AG04450 (cell line): Measurements from ENCODE around the gene GPR183. TPM values are rescaled to one million over a fixed set of nuclear protein-coding genes. Genes with fewer than 3 reads are reported as not detected.

ENCODE experiments used
- CTCF ChIA-PET: fragments of 300-600, 350-600 bp; formaldehyde crosslinking; extraction: SDS; loops from one replicate; lab custom pipeline; 2022; ENCODE audit warnings: antibody characterized with exemption, inconsistent platforms; lab: Charles Lee
- POLR2A ChIA-PET: fragments of 350-600 bp; formaldehyde crosslinking; extraction: SDS; loops from one replicate; lab custom pipeline; 2021; ENCODE audit warnings: antibody characterized with exemption, inconsistent platforms; lab: Yijun Ruan, JAX
- DNase-seq: peaks from one replicate; pipeline ENCODE4 v3.0.0-alpha.2; 2011; ENCODE audit warnings: low read depth, low spot score
- H3K27ac ChIP-seq: one replicate; pipeline ENCODE4 v1.5.1; 2012; ENCODE audit warnings: low read depth, low read length, control low read depth
- H3K27me3 ChIP-seq: one replicate; pipeline ENCODE4 v1.6.0; 2012; ENCODE audit warnings: low read length; ENCODE audit not compliant: control insufficient read depth, insufficient read depth
- H3K4me3 ChIP-seq: 2 replicates; pipeline ENCODE4 v1.5.1; 2011; ENCODE audit warnings: mild to moderate bottlenecking, low read depth, low read length, control low read depth
- H3K9me3 ChIP-seq: 2 replicates; pipeline ENCODE4 v1.5.1; 2012; ENCODE audit warnings: low read length; ENCODE audit not compliant: control insufficient read depth, insufficient read depth
- CTCF ChIP-seq: IDR thresholded peaks from 2 replicates; pipeline ENCODE4 v1.5.1; 2011; ENCODE audit warnings: low read depth, low read length, control low read depth, inconsistent platforms
- polyA plus RNA-seq: library from polyadenylated mRNA; depleted of rRNA; stranded (reverse); fragments of >200 nt; gene quantifications from 2 replicates; pipeline ENCODE4 v1.2.3, GENCODE V29; 2011

The GPR183 gene
- polyA plus RNA-seq, 1 experiment, result 0.06 TPM

DNA sequence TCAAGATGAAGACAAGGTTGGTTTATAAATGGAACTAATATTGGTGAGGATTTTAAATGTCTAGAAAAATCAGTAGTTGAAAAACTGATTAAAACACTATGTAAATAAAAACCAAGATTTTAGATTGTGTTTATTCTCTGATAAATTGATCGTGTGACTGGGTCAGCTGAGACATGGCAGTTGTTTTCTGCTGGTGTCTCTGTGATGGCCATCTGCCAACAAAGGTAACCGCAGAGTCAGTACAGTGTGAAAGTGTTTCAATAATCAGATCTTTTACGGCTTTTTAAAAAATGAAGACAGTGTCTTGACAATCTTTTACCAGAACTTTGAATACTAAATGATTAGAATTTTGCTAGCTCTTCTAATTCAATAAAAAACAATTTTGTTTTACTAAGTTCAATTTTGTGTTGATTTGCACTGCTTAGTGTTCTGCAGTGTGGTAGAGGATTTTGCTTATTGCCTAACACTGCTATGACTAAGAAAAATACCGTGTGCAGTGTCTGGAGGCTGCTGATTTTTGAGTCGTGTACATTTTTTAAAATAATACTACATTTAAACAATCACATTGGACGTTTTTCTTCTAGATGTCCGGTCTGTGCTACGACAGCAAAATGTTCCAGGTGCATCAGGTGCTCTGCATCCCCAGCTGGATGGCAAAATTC, 32.7 kb upstream of the GPR183 start:
- ChIA-PET POLR2A (interaction anchor here (0.6 kb wide), 1 partner anchor 31 kb away, joined by 5 read pairs; no protein-coding TSS in a partner anchor), CTCF (interaction anchor here (0.6 to 2.9 kb wide), 2 partner anchors 97 to 327 kb away, joined by 8 to 9 read pairs; no protein-coding TSS in a partner anchor)
- Histone ChIP-seq H3K9me3 (no peaks in the 10 kb centered on the region), H3K27me3 (no peaks in the 10 kb centered on the region), H3K27ac (no peak overlapping the region), H3K4me3 (no peak overlapping the region)
- no peak for TF ChIP-seq CTCF
- DNase-seq, result no peak

DNA sequence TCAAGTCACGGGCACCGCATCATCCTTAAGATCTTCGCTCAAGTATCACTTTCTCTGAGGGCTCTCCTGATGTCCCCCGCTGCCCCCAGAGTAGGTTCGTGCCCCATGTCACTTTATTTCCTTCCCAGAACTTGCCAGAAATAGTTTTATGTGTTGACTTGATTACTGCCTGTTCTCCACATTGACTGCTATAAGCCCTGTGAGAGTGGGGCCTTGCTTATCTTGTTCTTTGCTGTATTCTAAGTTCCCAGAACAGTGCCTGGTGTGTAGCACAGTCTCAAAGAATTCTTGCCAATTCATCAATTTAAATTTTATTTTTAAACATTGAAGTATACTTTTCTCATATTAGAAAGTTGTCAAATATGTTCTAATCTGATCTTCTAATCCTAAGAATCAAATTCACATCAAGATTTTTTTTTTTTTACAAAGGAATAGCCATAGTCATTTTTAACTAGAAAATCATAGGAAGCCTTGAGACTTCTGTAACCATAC, 32.1 kb upstream of the GPR183 start:
- no peaks in the 10 kb centered on the region for H3K27me3 ChIP-seq
- no peaks in the 10 kb centered on the region for H3K9me3 ChIP-seq
- ChIA-PET POLR2A (no interaction called here), CTCF (interaction anchor here (0.6 to 2.9 kb wide), 3 partner anchors 97 to 328 kb away, joined by 8 to 9 read pairs (median 9); no protein-coding TSS in a partner anchor)
- no peak for TF ChIP-seq CTCF
- no peak for DNase-seq
- H3K27ac ChIP-seq, result no peak overlapping the region
- no peak overlapping the region for H3K4me3 ChIP-seq

- no peaks in the 10 kb centered on the region for H3K27me3 ChIP-seq
- H3K27ac ChIP-seq, result no peak overlapping the region
- H3K4me3 ChIP-seq, result no peak overlapping the region
- CTCF ChIA-PET, result interaction anchor here (0.7 to 1.8 kb wide), 4 partner anchors 17 to 101 kb away, joined by 3 to 7 read pairs (median 4); no protein-coding TSS in a partner anchor
- no peaks in the 10 kb centered on the region; the same call in 1 of the 2 replicates for H3K9me3 ChIP-seq
- no peak for DNase-seq
- POLR2A ChIA-PET, result interaction anchor here (0.6 kb wide), 1 partner anchor 67 kb away, joined by 6 read pairs; no protein-coding TSS in a partner anchor
- TF ChIP-seq CTCF, result no peak
Measured at GRCh38 chr13:99335603-99336002, 28.4 kb upstream of the GPR183 start.

GRCh38 chr13:99335087-99335486, 27.9 kb upstream of the GPR183 start:
- CTCF ChIA-PET, result interaction anchor here (0.6 to 1.8 kb wide), 3 partner anchors 66 to 235 kb away, joined by 3 to 7 read pairs (median 3); no protein-coding TSS in a partner anchor
- DNase-seq, result no peak
- Histone ChIP-seq H3K27ac (no peak overlapping the region), H3K9me3 (no peaks in the 10 kb centered on the region; the same call in 1 of the 2 replicates), H3K4me3 (no peak overlapping the region), H3K27me3 (no peaks in the 10 kb centered on the region)
- no peak for TF ChIP-seq CTCF
- POLR2A ChIA-PET, result no interaction called here

GRCh38 chr13:99334221-99334620, 27.0 kb upstream of the GPR183 start:
- Histone ChIP-seq H3K27me3 (no peaks in the 10 kb centered on the region), H3K27ac (no peak overlapping the region), H3K4me3 (no peak overlapping the region), H3K9me3 (no peaks in the 10 kb centered on the region; the same call in 1 of the 2 replicates)
- TF ChIP-seq CTCF, result no peak
- no peak for DNase-seq
- ChIA-PET CTCF (interaction anchor here (0.9 to 2.0 kb wide), 3 partner anchors 18 to 102 kb away, joined by 3 to 9 read pairs (median 4); no protein-coding TSS in a partner anchor), POLR2A (interaction anchor here (0.5 kb wide), 1 partner anchor 151 kb away, joined by 3 read pairs; no protein-coding TSS in a partner anchor)
